Uterus (tissue), 2 donors: ENCODE data around the gene GMDS.

Experiments used
- POLR2A ChIP-seq, 2 donors: fragments of 450-650 bp; IDR thresholded peaks; one replicate each; pipeline ENCODE4 v1.6.1; 2016; ENCODE audit warnings: antibody characterized with exemption in 2 of 2, mild to moderate bottlenecking in 1 of 2, moderate library complexity in 1 of 2
- TF ChIP-seq, protein P1 (sequence below), 4 experiments: fragments of 200-600 bp in 2 of 4; fragments of 450-650 bp in 2 of 4; sonication (generic) in 2 of 4; IDR thresholded peaks; one replicate each; pipeline ENCODE4 v1.5.1; 2016 to 2019; ENCODE audit warnings: antibody characterized with exemption in 4 of 4, mild to moderate bottlenecking in 2 of 4, moderate library complexity in 1 of 4

DNA sequence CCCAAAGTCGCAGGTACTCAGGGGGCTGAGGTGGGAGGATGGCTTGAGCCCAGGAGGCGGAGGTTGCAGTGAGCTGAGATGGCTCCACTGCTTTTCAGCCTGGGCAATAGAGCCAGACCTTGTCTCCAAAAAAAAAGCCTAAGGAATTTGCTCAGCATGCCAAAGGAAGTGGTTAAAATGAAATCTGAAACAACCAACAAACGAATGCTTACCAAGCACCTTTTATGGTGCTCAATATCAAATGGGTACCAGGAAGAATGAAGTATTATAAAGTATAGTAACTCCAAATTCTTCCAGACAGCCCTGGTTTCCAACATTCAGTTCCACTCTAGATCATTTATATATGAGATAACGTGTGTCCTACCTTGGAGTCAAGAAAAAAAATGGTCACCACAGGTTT, 14.0 kb downstream of the GMDS start:
- no peak for TF ChIP-seq POLR2A (IDR thresholded peaks at IDR 0.05)
- TF ChIP-seq, protein P1, sequence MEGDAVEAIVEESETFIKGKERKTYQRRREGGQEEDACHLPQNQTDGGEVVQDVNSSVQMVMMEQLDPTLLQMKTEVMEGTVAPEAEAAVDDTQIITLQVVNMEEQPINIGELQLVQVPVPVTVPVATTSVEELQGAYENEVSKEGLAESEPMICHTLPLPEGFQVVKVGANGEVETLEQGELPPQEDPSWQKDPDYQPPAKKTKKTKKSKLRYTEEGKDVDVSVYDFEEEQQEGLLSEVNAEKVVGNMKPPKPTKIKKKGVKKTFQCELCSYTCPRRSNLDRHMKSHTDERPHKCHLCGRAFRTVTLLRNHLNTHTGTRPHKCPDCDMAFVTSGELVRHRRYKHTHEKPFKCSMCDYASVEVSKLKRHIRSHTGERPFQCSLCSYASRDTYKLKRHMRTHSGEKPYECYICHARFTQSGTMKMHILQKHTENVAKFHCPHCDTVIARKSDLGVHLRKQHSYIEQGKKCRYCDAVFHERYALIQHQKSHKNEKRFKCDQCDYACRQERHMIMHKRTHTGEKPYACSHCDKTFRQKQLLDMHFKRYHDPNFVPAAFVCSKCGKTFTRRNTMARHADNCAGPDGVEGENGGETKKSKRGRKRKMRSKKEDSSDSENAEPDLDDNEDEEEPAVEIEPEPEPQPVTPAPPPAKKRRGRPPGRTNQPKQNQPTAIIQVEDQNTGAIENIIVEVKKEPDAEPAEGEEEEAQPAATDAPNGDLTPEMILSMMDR (IDR thresholded peaks at IDR 0.05) = no peak
